Fibroblast of gingiva (primary cell): Measurements from ENCODE around the gene FUT8.
A peak's percentile ranks its signal among the peaks of the same experiment; 100 is the strongest.
"Not testable (repeated sequence)": the region's sequence is repeated elsewhere in the genome, so short reads cannot be mapped to it uniquely, and the experiment has no call there.

Experiments
- DNase-seq: peaks from one replicate; pipeline ENCODE4 v3.0.0-alpha.2; 2011; ENCODE audit warnings: low read depth

The FUT8 gene

GRCh38 chr14:65419593-65420252 is 7.2 kb downstream of the FUT8 start:
- DNase-seq = no peak

GRCh38 chr14:65421201-65421981 is 8.9 kb downstream of the FUT8 start:
- peak; percentile 59 for DNase-seq

GRCh38 chr14:65422088-65422834 is 9.7 kb downstream of the FUT8 start:
- no peak for DNase-seq

- no peak for DNase-seq
Measured at GRCh38 chr14:65423982-65424381, 11.5 kb downstream of the FUT8 start.

- DNase-seq = no peak
Measured at GRCh38 chr14:65424531-65424930, 12.0 kb downstream of the FUT8 start.

GRCh38 chr14:65425885-65426284 is 13.4 kb downstream of the FUT8 start:
- no peak for DNase-seq

GRCh38 chr14:65426902-65427301 is 14.4 kb downstream of the FUT8 start:
- DNase-seq = not testable (repeated sequence)

- DNase-seq = no peak
Measured at GRCh38 chr14:65428691-65429090, 16.2 kb downstream of the FUT8 start.

- no peak for DNase-seq
Measured at GRCh38 chr14:65429757-65430156, 17.2 kb downstream of the FUT8 start.

GRCh38 chr14:65431245-65431644 is 18.7 kb downstream of the FUT8 start:
- no peak for DNase-seq

- peak; percentile 64 for DNase-seq
Measured at GRCh38 chr14:65431951-65432350, 19.4 kb downstream of the FUT8 start.

- no peak for DNase-seq
Measured at GRCh38 chr14:65432361-65432948, 19.9 kb downstream of the FUT8 start.

GRCh38 chr14:65433157-65433556 is 20.6 kb downstream of the FUT8 start:
- no peak for DNase-seq

GRCh38 chr14:65433646-65434045 is 21.1 kb downstream of the FUT8 start:
- no peak for DNase-seq

- no peak for DNase-seq
Measured at GRCh38 chr14:65434216-65434850, 21.8 kb downstream of the FUT8 start.

- no peak for DNase-seq
Measured at GRCh38 chr14:65438266-65438933, 25.9 kb downstream of the FUT8 start.

- no peak for DNase-seq
Measured at GRCh38 chr14:65439117-65439516, 26.6 kb downstream of the FUT8 start.

- no peak for DNase-seq
Measured at GRCh38 chr14:65440230-65440629, 27.7 kb downstream of the FUT8 start.

GRCh38 chr14:65444230-65444629 is 31.7 kb downstream of the FUT8 start:
- DNase-seq = no peak

- peak; percentile 73 for DNase-seq
Measured at GRCh38 chr14:65446159-65446558, 33.6 kb downstream of the FUT8 start.

GRCh38 chr14:65449647-65450046 is 37.1 kb downstream of the FUT8 start:
- no peak for DNase-seq
